Measurements from ENCODE around the gene PIK3C2G.

Gene PIK3C2G

DNA sequence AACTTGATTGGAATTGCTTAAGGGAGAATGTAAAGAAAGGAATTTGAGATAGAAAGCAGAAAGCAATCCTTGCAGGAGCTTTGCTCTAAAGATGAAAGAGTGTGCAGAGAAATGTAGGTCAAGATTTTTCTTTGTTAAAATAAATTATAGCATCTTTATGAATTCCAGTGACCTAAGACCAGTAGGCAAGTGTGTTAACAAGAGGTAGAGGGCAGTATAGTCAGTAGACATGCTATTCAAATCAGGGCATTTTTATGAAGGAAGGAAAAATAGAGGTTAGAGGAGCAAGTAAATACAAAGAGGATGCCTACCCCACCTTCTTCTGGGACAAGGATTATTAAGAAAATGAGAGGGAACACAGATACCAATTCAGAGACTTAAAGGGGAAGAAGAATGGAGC, 328.0 kb downstream of the PIK3C2G start:
- TF ChIP-seq, protein P1, sequence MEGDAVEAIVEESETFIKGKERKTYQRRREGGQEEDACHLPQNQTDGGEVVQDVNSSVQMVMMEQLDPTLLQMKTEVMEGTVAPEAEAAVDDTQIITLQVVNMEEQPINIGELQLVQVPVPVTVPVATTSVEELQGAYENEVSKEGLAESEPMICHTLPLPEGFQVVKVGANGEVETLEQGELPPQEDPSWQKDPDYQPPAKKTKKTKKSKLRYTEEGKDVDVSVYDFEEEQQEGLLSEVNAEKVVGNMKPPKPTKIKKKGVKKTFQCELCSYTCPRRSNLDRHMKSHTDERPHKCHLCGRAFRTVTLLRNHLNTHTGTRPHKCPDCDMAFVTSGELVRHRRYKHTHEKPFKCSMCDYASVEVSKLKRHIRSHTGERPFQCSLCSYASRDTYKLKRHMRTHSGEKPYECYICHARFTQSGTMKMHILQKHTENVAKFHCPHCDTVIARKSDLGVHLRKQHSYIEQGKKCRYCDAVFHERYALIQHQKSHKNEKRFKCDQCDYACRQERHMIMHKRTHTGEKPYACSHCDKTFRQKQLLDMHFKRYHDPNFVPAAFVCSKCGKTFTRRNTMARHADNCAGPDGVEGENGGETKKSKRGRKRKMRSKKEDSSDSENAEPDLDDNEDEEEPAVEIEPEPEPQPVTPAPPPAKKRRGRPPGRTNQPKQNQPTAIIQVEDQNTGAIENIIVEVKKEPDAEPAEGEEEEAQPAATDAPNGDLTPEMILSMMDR (conservative IDR thresholded peaks at IDR 0.05; ENCODE audit: low read depth, low read length) = peak; percentile 38
- H3K4me3 ChIP-seq (ENCODE audit: low read depth, low read length) = no peak overlapping the region
- DNase-seq (ENCODE audit: low read depth) = peak; percentile 39

DNA sequence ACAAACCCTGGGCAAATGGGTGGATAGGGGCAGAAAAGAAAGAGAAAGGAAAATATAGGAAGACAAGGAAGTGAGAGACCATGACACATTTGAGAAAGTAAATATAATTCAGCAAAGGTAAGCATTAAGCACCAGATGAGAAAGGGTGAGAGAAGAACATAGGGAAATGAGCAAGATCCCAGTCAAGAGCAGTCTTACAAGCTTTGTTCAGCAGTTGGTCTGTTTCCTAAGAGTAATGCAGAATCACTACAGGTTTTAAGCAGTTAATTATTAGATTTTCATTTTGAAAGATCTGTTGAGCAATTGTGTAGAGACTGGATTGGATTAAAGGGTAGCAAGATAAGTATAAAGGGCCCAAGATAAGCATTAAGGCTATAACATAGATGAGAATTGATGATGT, 330.2 kb downstream of the PIK3C2G start:
- no peak overlapping the region for H3K4me3 ChIP-seq (ENCODE audit: low read depth, low read length)
- DNase-seq (ENCODE audit: low read depth) = no peak
- TF ChIP-seq, protein P1 (conservative IDR thresholded peaks at IDR 0.05; ENCODE audit: low read depth, low read length) = no peak

DNA sequence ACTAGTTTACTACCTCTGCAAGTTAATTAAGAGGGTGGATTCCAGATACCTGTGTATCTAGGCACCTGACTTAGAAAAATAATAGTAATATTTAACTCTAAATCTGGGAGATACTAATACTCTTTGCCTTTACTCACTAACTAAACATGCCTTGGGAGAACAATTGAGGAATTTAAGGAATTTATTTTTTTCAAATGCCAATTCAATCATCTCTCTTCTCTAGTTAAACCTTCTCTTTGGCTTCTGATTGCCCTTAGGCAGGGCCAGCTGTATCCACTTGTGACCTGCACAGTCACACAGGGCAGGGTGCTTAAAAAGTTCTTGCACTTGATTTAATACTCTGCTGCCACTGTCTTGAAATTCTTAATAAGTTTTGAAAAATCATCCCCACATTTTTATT, 334.1 kb downstream of the PIK3C2G start:
- peak; percentile 9 for DNase-seq (ENCODE audit: low read depth)
- no peak overlapping the region for H3K4me3 ChIP-seq (ENCODE audit: low read depth, low read length)
- TF ChIP-seq, protein P1 (conservative IDR thresholded peaks at IDR 0.05; ENCODE audit: low read depth, low read length) = no peak

DNA sequence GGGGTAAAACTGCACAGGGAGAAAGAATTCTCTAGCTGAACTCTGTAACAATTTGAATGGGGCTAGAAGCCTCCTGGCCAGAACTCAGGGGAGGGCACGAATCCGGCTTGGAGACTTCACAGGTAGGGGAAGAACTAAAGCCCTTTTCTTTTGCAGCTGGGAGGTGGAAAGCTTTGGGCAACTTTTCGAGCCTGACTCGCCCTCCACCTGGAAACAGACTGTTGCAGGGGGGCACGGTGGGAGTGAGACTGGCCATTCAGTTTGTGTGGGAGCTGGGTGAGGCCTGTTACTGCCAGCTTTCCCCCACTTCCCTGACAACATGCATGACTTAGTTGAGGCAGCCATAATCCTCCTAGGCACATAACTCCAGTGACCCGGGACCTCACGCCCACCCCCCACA, 340.6 kb downstream of the PIK3C2G start:
- TF ChIP-seq, protein P1 (conservative IDR thresholded peaks at IDR 0.05; ENCODE audit: low read depth, low read length) = no peak
- H3K4me3 ChIP-seq (ENCODE audit: low read depth, low read length) = no peak overlapping the region
- DNase-seq (ENCODE audit: low read depth) = no peak

DNA sequence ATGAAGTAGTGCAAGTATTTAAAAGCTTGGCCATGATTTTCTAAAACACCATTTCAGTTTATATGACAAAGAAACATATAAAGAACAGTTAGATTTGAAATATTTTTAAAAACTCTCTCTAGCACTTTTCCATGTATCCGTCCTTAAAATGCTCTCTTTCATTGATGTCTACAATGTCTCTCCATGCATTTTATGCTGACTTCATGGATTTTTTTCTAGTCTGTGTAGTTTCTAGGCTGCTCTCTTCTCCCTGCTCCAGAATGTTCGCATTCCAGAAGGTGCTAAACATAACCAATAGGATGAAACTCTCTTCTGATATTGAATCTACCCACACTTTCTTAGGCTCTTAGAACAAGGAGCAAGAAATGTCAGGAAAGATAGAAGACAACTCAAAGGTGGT, 351.7 kb downstream of the PIK3C2G start:
- no peak for DNase-seq (ENCODE audit: low read depth)
- TF ChIP-seq, protein P1 (conservative IDR thresholded peaks at IDR 0.05; ENCODE audit: low read depth, low read length) = no peak
- H3K4me3 ChIP-seq (ENCODE audit: low read depth, low read length) = no peak overlapping the region

DNA sequence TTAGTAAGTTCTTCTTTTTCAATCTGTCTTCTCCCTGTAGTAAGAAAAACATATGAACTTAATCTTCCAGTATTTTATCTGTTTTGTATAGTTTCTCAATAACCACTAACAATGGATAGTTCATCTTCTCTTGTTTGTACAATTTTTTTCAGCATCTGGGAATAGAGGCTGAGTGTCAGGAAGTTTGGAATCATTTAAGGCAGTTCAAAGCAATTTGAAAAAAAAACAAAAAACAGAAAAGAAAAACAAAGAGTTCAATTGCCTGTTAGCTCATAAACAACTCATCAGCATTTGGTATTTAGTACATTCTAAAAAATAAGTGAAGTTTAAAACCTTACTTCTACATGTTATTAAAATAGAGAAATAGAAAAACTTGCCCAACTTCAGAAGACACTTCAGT, 359.7 kb downstream of the PIK3C2G start:
- TF ChIP-seq, protein P1 (conservative IDR thresholded peaks at IDR 0.05; ENCODE audit: low read depth, low read length) = no peak
- no peak for DNase-seq (ENCODE audit: low read depth)
- no peak overlapping the region for H3K4me3 ChIP-seq (ENCODE audit: low read depth, low read length)

DNA sequence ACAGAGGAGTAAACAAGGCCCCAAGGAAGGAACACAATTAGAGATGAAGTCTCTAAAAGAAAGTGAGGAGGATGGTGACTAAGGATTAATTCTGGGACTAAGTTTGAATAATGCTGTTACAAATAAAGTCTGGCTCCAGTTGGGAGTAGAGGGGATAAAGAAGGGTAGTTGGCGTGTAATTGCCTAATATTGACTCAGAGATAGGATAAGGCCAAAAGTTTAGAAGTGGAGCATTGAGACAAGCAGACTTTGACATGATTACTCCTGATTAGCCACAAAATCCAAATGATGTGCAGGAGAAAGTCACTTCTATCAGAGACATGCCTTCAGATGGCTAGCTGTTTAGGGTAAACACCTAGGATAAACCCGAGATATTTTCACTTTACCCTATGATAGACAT, 368.1 kb downstream of the PIK3C2G start:
- no peak for DNase-seq (ENCODE audit: low read depth)
- TF ChIP-seq, protein P1 (conservative IDR thresholded peaks at IDR 0.05; ENCODE audit: low read depth, low read length) = no peak
- no peak overlapping the region for H3K4me3 ChIP-seq (ENCODE audit: low read depth, low read length)

Data from choroid plexus epithelial cell (primary cell).